GM18868 (cell line): ENCODE results near the gene EVC2.
A peak's percentile ranks its signal among the peaks of the same experiment; 100 is the strongest.

Experiments used
- ATAC-seq: cut with Tn5 transposase; IDR thresholded peaks from one replicate; pipeline ENCODE4 v1.9.1; 2021; ENCODE audit warnings: mild to moderate bottlenecking, moderate library complexity; ENCODE audit not compliant: unreplicated experiment

The EVC2 gene

GRCh38 chr4:5708449-5709206 is at the start of gene EVC2:
Gene EVC2, minus strand, starts transcription at chr4:5708559. Its CDS starts 46 bp downstream, at chr4:5708513.
- ATAC-seq: peak; percentile 22

DNA sequence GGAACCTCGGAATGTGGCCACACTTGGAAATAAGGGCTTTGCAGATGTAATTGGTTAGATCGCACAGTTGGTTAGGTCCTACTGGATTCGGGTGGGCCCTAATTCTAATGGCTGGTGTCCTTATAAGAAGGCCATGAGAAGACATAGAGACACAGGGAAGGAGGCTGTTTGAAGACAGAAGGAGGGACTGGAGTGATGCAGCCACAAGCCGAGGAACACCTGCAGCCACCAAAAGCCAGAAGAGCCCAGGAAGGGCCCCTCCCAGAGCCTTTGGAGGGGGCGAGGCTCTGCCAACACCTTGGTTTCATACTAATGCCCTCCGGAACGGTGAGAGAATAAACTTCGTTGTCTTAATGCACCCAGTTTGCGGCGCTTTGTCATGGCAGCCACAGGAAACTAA is 49.6 kb upstream of the EVC2 start:
- no peak for ATAC-seq

- no peak for ATAC-seq
These were observed 49.2 kb upstream of the EVC2 start for GRCh38 chr4:5757536-5757935.

DNA sequence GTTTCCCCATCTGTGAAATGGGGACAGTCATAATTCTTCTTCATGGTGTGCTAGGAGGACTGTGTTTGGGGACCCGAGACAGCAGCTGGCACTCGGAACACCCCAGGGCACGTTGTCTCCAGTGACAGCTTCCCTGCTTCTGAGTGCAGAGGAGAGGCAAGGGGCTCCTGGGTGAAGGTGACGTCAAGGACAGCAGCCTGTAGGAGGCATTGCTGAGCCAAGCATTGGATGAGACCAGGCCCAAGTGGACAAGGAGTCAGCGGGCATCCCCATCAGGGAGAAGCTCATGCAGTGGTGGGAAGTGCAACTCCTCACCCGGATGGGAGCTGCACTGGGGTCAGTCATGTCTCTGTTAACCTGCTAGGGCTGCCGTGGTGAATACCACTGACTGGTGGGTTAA is 48.7 kb upstream of the EVC2 start:
- no peak for ATAC-seq

DNA sequence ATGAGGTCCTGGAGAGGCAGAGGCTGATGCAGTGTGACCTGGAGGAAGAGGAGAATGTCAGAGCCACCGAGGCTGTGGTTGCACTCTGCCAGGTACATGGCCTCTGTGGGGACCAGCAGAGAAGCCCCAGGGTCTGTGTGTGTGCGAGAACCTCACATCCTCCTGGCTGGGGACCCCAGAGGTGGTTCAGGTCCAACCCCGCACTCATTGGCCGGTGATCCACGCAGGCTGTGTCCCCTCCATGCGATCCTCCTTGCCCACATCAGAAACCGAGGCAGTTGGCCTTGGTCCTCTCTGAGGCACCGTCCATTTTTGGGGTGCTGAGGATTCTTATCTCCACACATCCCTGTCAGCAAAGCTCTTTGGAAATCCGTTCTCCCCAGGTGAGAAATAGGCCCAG is 47.9 kb upstream of the EVC2 start:
- no peak for ATAC-seq

- ATAC-seq: no peak
These were observed 47.3 kb upstream of the EVC2 start for GRCh38 chr4:5755679-5756078.

DNA sequence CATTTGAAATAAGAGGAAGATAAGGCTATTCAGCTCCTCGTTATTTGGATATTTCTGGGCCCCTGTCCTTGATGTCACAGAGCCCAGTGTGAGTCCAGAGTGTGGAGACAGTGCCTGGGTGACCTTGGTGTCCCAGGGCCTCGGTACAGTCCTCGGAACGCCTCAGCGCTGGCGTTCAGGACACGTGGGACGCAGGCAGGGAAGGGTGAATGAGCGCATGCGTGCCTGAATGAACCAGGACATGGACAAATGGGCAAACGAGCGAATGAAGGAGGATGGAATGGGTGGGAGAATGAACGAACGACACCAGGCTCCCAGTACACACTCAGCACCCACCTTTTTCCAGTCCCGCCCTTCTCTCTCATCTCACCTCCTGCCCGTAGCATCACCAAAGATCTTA is 46.8 kb upstream of the EVC2 start:
- ATAC-seq: no peak

GRCh38 chr4:5754529-5754881 is 46.1 kb upstream of the EVC2 start:
- no peak for ATAC-seq

DNA sequence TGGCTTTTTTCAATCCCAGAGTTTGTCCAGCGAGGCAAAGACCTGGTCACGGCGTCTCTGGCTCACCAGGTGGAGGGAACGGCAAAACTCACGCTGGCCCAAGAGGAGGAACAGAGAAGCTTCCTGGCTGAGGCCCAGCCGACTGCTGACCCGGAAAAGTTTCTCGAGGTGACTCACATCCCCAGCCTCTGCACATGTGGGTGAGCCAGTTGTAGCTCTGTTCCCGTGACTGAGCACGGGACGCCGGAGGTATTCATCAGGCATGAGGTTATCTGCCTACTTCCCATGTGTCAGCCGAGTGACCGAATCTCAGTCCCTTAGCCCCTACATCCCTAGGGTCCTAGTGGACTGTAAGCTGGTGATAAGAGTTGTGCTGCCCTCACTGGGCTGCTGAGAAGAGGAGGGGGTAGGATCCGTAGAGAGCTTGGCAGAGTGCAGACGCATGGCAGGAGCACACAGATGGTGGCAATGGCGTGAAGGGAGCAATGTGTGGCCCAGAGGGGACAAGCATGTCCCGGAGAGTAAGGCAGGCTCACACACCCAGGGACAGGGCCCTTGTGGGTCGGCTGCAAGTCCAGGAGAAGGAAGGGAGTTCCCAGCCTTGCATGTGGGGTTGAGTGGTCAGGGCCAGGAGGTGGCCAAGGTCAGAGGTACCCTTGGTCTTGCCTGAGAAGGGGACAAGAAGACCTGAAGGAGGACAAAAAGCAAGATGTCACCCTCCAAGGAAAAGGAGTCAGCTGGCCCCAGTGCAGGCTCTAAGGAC is 45.6 kb upstream of the EVC2 start:
- no peak for ATAC-seq

DNA sequence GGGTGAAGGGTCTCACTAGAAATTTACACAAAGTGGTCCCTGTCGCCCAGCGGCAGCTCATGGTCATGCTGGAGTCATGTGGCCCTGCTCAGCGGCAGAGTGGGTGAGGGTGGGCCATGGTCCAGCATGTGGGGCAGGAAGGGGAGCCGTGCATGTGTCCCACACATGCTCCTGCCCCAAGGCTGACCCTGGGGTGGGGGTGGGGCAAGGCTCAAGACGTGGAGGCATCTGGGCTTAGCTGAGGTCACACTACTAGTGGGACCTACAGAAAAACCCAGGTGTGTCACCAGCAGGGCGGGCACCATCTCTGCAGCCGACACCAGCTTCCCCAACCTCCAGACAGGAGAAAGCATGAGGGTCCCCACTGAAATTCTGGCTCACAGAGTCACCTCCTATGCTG is 45.0 kb upstream of the EVC2 start:
- no peak for ATAC-seq

DNA sequence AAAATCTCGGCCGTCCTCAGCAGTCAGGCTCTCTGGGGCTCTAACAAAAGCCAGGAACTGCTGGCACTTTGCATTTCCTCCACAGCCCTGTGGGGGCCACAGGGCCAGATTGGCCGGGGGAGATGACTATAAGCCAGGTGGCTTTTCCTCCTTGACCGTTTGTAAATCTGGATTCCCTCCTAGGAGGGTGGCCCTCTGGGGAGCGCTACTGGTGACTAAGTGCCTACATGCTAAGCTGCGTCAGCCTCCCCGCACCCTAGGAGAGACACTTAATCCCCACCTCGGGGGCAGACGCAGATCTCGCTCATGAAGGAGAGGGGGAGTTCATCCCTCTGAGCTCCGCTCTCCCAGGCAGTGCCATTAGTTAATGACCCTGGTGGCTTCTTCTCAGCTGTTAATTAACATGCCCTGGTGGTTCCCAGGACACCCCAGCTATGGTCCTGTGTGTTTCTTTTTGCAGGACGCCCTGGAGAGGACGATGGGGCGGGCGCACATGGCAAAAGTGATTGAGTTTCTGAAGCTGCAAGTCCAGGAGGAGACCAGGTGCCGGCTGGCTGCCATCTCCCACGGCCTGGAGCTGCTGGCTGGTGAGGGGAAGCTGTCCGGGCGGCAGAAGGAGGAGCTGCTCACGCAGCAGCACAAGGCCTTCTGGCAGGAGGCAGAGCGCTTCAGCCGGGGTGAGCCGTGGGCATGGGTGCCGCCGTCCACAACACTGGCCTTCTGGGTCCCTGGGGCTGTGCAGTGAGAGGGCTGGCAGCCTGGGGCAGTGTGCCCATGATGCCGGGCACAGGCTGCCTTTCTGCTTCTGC is 44.2 kb upstream of the EVC2 start:
- no peak for ATAC-seq

DNA sequence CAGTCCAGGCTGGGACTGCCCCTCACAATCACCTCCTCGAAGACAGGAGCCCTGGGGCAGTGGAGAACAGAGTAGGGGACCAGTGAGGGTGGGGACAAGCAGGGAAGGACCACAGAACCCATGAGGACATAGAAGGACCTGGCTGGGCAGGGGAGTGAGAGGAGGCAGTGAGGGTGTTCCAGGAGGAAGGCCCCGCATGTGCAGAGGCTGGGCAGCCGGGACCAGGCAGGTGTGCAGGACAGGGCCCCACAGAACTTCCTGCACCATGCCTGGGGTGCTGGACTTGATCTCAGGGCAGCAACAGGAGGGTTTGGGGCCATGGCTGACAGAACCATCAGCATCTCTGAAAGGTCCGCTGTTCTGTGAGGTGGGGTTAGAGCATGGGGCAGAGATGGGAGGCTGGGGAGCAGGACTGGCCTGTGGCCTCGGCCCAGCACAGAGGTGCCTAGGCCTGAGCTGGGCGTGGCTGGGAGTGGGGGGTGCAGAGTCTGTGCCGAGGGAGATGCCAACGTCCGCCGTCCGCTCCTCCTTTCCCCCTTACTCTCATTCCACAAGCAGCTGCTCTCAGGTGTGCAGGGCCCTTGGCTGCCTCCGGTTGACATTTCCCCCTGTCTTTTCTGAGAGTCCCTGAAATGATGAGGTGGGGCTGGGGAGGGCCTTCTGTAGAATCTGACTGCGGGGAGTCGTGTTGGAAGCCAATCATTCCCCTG is 43.5 kb upstream of the EVC2 start:
- no peak for ATAC-seq

DNA sequence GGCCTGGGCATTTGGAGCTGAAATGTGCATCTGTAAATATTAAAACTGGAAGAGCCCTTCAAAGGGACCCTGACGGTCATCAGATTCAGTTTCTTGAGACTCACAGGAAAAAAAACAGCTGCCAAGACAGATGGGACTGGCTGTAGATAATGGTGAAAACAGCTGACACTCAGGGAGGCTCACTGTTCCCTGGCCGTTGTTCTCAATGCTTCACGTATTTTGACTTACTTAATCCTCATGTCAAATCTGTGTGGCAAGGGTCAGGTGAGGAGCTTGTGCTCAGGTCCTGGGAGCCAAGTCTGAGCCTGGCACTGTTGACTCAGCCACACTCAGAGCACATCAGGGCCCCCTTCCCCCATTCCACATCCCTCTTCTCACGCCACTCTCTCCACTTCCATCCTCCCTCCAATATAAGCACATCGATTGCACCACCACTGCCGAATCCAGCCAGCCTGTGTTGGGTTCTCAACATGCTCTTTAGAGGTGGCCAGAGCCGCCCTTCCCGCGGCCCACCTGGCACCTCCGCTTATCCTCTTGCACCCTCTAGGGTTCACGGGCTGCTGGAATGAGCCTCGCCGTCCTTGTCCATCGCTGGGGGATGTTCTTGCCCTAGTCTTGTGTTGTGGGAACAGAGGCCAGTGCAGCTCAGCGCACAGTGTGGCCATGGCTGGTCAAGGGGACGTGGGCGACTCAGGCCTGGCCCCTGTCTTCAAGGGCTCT is 42.7 kb upstream of the EVC2 start:
- ATAC-seq: no peak

DNA sequence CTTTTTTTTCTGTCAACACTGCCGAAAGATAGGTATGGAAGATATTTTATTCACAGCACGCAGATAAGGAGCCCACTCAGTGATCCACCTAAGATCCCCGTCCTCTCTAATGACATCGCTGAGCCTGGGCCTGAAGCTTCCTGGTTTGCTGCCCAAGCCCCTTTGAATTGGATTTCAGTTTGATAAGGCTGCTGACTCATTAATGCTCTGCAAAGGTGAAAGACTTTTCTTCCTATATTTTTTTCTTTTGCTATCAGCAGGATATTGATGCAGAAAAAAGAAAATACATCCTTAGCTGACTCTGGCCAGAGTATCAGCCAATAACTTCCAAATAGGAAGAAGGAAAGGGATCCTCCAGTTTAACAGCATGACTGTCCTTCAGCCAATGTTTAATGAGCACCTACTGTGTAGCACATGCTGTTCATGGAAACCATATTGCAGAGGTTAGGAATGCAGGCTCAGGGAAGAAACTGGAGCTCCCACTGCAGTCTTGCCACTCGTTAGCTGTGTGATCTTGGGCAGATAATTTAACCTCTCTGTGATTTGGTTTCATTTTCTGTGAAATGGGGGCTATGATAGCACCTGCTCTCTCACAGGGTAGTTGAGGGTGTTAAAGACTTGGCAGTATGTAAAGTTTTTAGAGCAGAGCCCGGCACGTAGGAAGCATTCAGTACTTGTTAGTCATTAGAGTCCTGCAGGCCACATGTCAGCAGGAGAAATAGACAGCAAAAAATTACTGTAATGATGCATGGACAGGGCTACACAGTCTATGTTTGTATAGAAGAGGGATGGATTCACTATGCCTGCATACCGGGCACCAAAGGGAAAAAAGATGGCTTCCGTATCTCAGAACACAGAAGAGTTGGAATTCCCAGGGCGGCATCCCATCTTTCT is 41.9 kb upstream of the EVC2 start:
- no peak for ATAC-seq

- no peak for ATAC-seq
These were observed 41.2 kb upstream of the EVC2 start for GRCh38 chr4:5749568-5749967.

DNA sequence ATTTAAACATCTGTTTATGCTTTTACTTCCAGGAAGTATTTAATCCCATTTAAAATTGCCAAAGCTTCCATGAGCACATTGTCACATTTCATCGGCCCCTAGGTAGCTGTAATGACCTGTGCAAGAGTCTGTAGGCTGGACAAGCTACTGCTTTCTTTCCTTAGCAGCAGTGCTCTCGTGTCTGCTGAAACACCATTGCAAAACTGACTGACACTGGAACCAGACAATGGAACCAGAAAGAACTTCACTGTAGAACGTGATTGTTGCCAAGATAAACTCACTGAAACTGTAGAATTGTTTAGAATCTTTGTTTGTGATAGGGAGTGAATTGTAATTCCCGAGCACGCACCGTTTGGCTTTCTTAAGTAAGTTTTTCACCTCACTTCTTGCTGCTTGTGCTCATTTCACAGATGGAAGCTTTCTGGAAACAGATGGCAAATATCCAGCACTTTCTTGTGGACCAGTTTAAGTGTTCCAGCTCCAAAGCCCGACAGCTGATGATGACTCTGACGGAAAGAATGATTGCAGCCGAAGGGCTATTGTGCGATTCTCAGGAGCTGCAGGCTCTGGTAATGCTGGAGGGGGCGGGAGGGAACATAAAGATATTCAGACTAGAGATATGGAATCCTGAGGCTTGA is 39.5 kb upstream of the EVC2 start:
- no peak for ATAC-seq

DNA sequence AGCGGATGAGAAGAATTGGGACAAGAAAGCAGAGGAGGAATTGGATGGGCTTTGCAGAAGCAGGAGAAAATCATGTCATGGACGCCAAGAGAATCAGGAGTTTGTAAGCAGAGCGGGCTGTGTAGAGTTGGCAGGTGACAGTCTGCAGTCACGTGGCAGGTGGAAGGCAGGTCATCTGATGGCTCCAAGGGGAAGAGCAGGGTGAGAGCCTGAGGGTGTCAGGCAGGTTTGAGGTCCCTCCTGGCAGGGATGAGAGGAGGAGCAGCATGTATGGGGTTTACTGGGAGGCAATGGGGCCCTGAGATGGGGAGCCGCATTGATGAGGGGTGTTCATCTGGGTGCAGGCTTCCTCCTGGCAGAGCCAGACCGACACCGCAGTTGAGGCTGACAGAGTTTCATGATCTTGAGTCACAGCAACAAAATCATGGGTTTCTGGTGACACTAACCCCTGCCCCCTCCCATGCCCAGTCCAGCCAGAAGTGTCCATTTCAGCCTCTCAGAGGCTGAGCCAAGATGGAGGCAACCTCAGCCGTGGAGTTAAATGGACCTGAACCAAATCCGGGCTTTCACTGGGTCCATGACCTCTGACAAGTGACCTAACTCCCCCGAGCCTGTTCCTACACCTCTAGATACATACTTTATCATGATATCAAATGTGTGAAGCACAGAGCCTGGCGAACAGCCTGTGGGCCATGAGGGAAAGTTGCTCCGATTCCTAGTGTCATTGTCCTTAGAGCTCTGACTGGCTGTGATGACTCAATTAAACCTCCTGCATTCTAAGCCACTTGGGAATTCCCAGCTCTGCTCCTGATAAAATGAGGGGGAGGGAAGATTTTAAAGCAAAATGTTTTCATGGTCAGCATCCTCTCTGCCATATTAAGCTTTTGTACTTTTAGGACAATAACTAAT is 38.7 kb upstream of the EVC2 start:
- ATAC-seq: no peak

- ATAC-seq: no peak
These were observed 37.9 kb upstream of the EVC2 start for GRCh38 chr4:5746250-5746649.
